SK-N-SH (cell line): ENCODE measurements around the gene FCHO1. TPM values are rescaled to one million over a fixed set of nuclear protein-coding genes. Genes with fewer than 3 reads are reported as not detected.
A peak's percentile ranks its signal among the peaks of the same experiment; 100 is the strongest.

Experiments used
- CTCF ChIA-PET: fragments of 300-600, 350-600 bp; formaldehyde crosslinking; extraction: SDS; loops from one replicate; lab custom pipeline; 2021; lab: Yijun Ruan, JAX
- POLR2A ChIA-PET: fragments of 350-600 bp; sonication (Branson Sonifier 250); formaldehyde crosslinking; extraction: SDS; loops from one replicate; lab custom pipeline; 2020; ENCODE audit warnings: antibody characterized with exemption, inconsistent platforms; lab: Yijun Ruan, JAX
- DNase-seq: peaks from one replicate; pipeline ENCODE4 v3.0.0; 2012
- H2AFZ ChIP-seq: fragments of 200-600 bp; sonication (generic); 2 replicates; pipeline ENCODE4 v1.8.1; 2016; ENCODE audit warnings: antibody characterized with exemption, mild to moderate bottlenecking, low read depth
- H3F3A ChIP-seq: fragments of 200-600 bp; sonication (generic); replicated peaks from 2 replicates; pipeline ENCODE3; 2016; ENCODE audit warnings: antibody characterized with exemption, mild to moderate bottlenecking; ENCODE audit not compliant: insufficient read depth
- H3K27ac ChIP-seq, 2 experiments: fragments of 200-500 bp in 1 of 2; fragments of 200-600 bp in 1 of 2; sonication (Bioruptor generic) in 1 of 2; sonication (generic), shearing (Covaris generic) in 1 of 2; 2 replicates each; pipeline versions ENCODE4 v1.5.1 to v1.6.1; 2014 to 2016; ENCODE audit warnings: low read depth in 2 of 2, inconsistent platforms in 1 of 2, low read length in 1 of 2, mild to moderate bottlenecking in 1 of 2, mixed read lengths in 1 of 2
- H3K27me3 ChIP-seq: fragments of 200-600 bp; sonication (generic), shearing (Covaris generic); 2 replicates; pipeline ENCODE4 v1.6.1; 2016; ENCODE audit warnings: mixed run types; ENCODE audit not compliant: insufficient read depth
- H3K36me3 ChIP-seq, 2 experiments: fragments of 200-500 bp in 1 of 2; fragments of 200-600 bp in 1 of 2; sonication (Bioruptor generic) in 1 of 2; sonication (generic) in 1 of 2; replicated peaks in 1 of 2; 2 replicates each; pipeline versions ENCODE3 to v1.5.1; 2014 to 2016; ENCODE audit warnings: low read length in 1 of 2, mild to moderate bottlenecking in 1 of 2; ENCODE audit not compliant: insufficient read depth in 2 of 2, control insufficient read depth in 1 of 2
- H3K4me1 ChIP-seq, 2 experiments: fragments of 200-500 bp in 1 of 2; fragments of 200-600 bp in 1 of 2; sonication (Bioruptor generic) in 1 of 2; sonication (generic), shearing (Covaris generic) in 1 of 2; 2 replicates each; pipeline versions ENCODE4 v1.5.1 to v1.6.1; 2014 to 2016; ENCODE audit warnings: low read depth in 1 of 2, low read length in 1 of 2, mixed run types in 1 of 2; ENCODE audit not compliant: insufficient read depth in 2 of 2, control insufficient read depth in 1 of 2
- H3K4me2 ChIP-seq: fragments of 200-600 bp; sonication (generic), shearing (Covaris generic); 2 replicates; pipeline ENCODE4 v1.6.1; 2017; ENCODE audit warnings: mixed run types
- H3K4me3 ChIP-seq, 2 experiments: fragments of 200-500 bp in 1 of 2; fragments of 200-600 bp in 1 of 2; sonication (Bioruptor generic) in 1 of 2; sonication (generic), shearing (Covaris generic) in 1 of 2; 2 replicates each; pipeline versions ENCODE4 v1.5.1 to v1.8.1; 2014 to 2016; ENCODE audit warnings: low read depth in 2 of 2, inconsistent platforms in 1 of 2, low read length in 1 of 2, mild to moderate bottlenecking in 1 of 2, mixed read lengths in 1 of 2, moderate library complexity in 1 of 2
- H3K79me2 ChIP-seq: fragments of 200-600 bp; sonication (generic); 2 replicates; pipeline ENCODE4 v1.8.1; 2017; ENCODE audit warnings: mild to moderate bottlenecking; ENCODE audit not compliant: insufficient read depth
- H3K9ac ChIP-seq: fragments of 200-600 bp; sonication (generic); 2 replicates; pipeline ENCODE4 v1.6.1; 2017; ENCODE audit warnings: mixed run types
- H3K9me2 ChIP-seq: fragments of 200-600 bp; sonication (generic); 2 replicates; pipeline ENCODE4 v1.6.1; 2017; ENCODE audit warnings: mixed run types
- H3K9me3 ChIP-seq: fragments of 200-600 bp; sonication (generic); 2 replicates; pipeline ENCODE4 v1.6.1; 2017; ENCODE audit warnings: mixed run types, mild to moderate bottlenecking, moderate library complexity
- H4K20me1 ChIP-seq: fragments of 200-600 bp; sonication (generic); 2 replicates; pipeline ENCODE4 v1.6.1; 2017; ENCODE audit warnings: mild to moderate bottlenecking, mixed run types; ENCODE audit not compliant: insufficient read depth
- EZH2phosphoT487 ChIP-seq: fragments of 200-600 bp; sonication (generic); IDR thresholded peaks from 2 replicates; pipeline ENCODE4 v1.6.1; 2017; ENCODE audit warnings: low read depth, mixed run types, mild to moderate bottlenecking, antibody characterized with exemption, moderate library complexity, borderline replicate concordance
- GABPA ChIP-seq: IDR thresholded peaks from 2 replicates; pipeline ENCODE4 v1.4.0; 2012; ENCODE audit warnings: low read depth, mild to moderate bottlenecking
- POLR2AphosphoS5 ChIP-seq: IDR thresholded peaks from 2 replicates; pipeline ENCODE4 v1.6.1; 2012; ENCODE audit warnings: low read depth, low read length
- RAD21 ChIP-seq: IDR thresholded peaks from 2 replicates; pipeline ENCODE4 v1.6.1; 2012; ENCODE audit warnings: mild to moderate bottlenecking, low read length
- RFX5 ChIP-seq: IDR thresholded peaks from 2 replicates; pipeline ENCODE4 v1.6.1; 2012; ENCODE audit warnings: mild to moderate bottlenecking, improper control_type of control experiment, low read length
- RXRA ChIP-seq: IDR thresholded peaks from 2 replicates; pipeline ENCODE4 v1.4.0; 2012; ENCODE audit warnings: low read depth, mild to moderate bottlenecking, borderline replicate concordance
- TAF1 ChIP-seq: IDR thresholded peaks from 2 replicates; pipeline ENCODE4 v1.6.1; 2012; ENCODE audit warnings: low read depth, mild to moderate bottlenecking, low read length, moderate library complexity, borderline replicate concordance
- YY1 ChIP-seq: IDR thresholded peaks from 2 replicates; pipeline ENCODE4 v1.4.0; 2012; ENCODE audit warnings: low read depth, mild to moderate bottlenecking
- WGBS: methylation state at CpG from one replicate; pipeline ENCODE4 v1.1.6; 2017; ENCODE audit warnings: low lambda C conversion rate; 5-methylcytosine and 5-hydroxymethylcytosine counted together
- polyA plus RNA-seq, 3 experiments: library from polyadenylated mRNA; depleted of rRNA; stranded (reverse); fragments of >200 nt; gene quantifications; 2 replicates each; pipeline ENCODE4 v1.2.3, GENCODE V29; 2012
- TF ChIP-seq, protein P1 (sequence below): fragments of 200-600 bp; sonication (generic); IDR thresholded peaks from 2 replicates; pipeline ENCODE4 v1.6.1; 2017; ENCODE audit warnings: antibody characterized with exemption, mild to moderate bottlenecking, moderate library complexity
- TF ChIP-seq, protein P2 (sequence below): IDR thresholded peaks from 2 replicates; pipeline ENCODE4 v1.4.0; 2012; ENCODE audit warnings: low read depth, borderline replicate concordance

FCHO1 gene
- polyA plus RNA-seq, 1 of the 3 experiments (the other 2 are of a cell fraction) = 0.71 TPM

- H3K4me2 ChIP-seq = no peak overlapping the region
- H3K9me3 ChIP-seq = no peaks in the 10 kb centered on the region
- CTCF ChIA-PET = interaction anchor here (1.0 to 5.9 kb wide), 3 partner anchors 9 to 144 kb away, joined by 3 to 30 read pairs (median 3); partner anchors contain the start of gene RPL18A
- H3K27me3 ChIP-seq = no peaks in the 10 kb centered on the region
- no peaks in the 10 kb centered on the region for H3K9me2 ChIP-seq
- 70% methylated on average over 4 of the region's 4 CpGs for WGBS
- H3K4me3 ChIP-seq = no peak overlapping the region
- no peaks in the 10 kb centered on the region for H3K36me3 ChIP-seq
- no peak for DNase-seq
- H3K27ac ChIP-seq = no peak overlapping the region
- POLR2A ChIA-PET = no interaction called here
- no peak overlapping the region for H3K9ac ChIP-seq
- peaks cover 11 to 16% of the 10 kb centered on the region in 2 experiments; a peak in 2 of 4 replicates for H3K4me1 ChIP-seq
- H3K79me2 ChIP-seq = peaks cover 19% of the 10 kb centered on the region
- H3F3A ChIP-seq = no peaks in the 10 kb centered on the region
- H2AFZ ChIP-seq = no peak overlapping the region
- peaks cover 16% of the 10 kb centered on the region for H4K20me1 ChIP-seq
- no peak for TF ChIP-seq GABPA
- TF ChIP-seq RFX5 = no peak
- TF ChIP-seq POLR2AphosphoS5 = no peak
- no peak for TF ChIP-seq YY1
- TF ChIP-seq, protein P1, sequence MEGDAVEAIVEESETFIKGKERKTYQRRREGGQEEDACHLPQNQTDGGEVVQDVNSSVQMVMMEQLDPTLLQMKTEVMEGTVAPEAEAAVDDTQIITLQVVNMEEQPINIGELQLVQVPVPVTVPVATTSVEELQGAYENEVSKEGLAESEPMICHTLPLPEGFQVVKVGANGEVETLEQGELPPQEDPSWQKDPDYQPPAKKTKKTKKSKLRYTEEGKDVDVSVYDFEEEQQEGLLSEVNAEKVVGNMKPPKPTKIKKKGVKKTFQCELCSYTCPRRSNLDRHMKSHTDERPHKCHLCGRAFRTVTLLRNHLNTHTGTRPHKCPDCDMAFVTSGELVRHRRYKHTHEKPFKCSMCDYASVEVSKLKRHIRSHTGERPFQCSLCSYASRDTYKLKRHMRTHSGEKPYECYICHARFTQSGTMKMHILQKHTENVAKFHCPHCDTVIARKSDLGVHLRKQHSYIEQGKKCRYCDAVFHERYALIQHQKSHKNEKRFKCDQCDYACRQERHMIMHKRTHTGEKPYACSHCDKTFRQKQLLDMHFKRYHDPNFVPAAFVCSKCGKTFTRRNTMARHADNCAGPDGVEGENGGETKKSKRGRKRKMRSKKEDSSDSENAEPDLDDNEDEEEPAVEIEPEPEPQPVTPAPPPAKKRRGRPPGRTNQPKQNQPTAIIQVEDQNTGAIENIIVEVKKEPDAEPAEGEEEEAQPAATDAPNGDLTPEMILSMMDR = peak; percentile 41
- TF ChIP-seq, protein P2, sequence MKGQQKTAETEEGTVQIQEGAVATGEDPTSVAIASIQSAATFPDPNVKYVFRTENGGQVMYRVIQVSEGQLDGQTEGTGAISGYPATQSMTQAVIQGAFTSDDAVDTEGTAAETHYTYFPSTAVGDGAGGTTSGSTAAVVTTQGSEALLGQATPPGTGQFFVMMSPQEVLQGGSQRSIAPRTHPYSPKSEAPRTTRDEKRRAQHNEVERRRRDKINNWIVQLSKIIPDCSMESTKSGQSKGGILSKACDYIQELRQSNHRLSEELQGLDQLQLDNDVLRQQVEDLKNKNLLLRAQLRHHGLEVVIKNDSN = no peak
- no peak for TF ChIP-seq RAD21
Measured at GRCh38 chr19:17716309-17716929, 34.9 kb upstream of the FCHO1 start.

DNA sequence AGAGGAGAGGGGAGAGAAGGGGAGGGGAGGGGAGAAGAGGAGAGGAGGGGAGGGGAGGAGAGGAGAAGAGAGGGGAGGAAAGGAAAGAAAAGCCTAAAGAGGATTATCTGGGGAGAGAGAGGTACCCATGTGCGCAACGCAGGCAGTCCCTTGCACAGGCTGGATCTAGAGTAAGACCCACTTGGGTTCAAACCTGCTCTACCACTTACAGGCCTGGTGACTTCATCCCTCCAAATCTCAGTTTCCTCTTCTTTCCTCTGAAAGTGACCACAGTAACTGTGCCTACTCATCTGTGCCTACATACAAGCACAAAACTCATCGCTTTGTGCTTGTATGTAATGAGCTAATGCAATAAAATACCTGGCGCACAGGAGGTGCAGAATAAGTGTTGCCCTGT, 32.7 kb upstream of the FCHO1 start:
- CTCF ChIA-PET = interaction anchor here (1.5 to 5.9 kb wide), 2 partner anchors 15 to 113 kb away, joined by 4 to 30 read pairs; no protein-coding TSS in a partner anchor
- peak overlapping the region in 1 of 2 experiments; percentile 74; a peak in 1 of 4 replicates for H3K4me3 ChIP-seq

More for the DNA sequence above, 32.7 kb upstream of the FCHO1 start:
- no peak overlapping the region for H3K27ac ChIP-seq
- H3K9me3 ChIP-seq = no peaks in the 10 kb centered on the region
- H3K9ac ChIP-seq = no peak overlapping the region
- H3K27me3 ChIP-seq = no peaks in the 10 kb centered on the region
- H3K4me1 ChIP-seq = peaks cover 16 to 20% of the 10 kb centered on the region in 2 experiments; a peak in 2 of 4 replicates
- 93% methylated on average over 4 of the region's 4 CpGs for WGBS
- H3K36me3 ChIP-seq = no peaks in the 10 kb centered on the region
- H3K4me2 ChIP-seq = no peak overlapping the region
- H3K9me2 ChIP-seq = no peaks in the 10 kb centered on the region
- peaks cover 26% of the 10 kb centered on the region for H4K20me1 ChIP-seq
- peaks cover 30% of the 10 kb centered on the region for H3K79me2 ChIP-seq
- no peak for DNase-seq
- TF ChIP-seq GABPA = no peak
- TF ChIP-seq TAF1 = no peak
- no peak for TF ChIP-seq EZH2phosphoT487
- TF ChIP-seq, protein P1 = no peak
- no peak for TF ChIP-seq RXRA
- TF ChIP-seq, protein P2 = no peak
- TF ChIP-seq, all 33 proteins: peak for 0
- Histone ChIP-seq H2AFZ (no peak overlapping the region), H3F3A (no peaks in the 10 kb centered on the region)
- POLR2A ChIA-PET = interaction anchor here (1.5 kb wide), 1 partner anchor 141 kb away, joined by 4 read pairs; the partner anchor contains the start of gene RPL18A
